HCT116 (cell line): ENCODE measurements around the gene FIZ1. TPM values are rescaled to one million over a fixed set of nuclear protein-coding genes. Genes with fewer than 3 reads are reported as not detected.
A peak's percentile ranks its signal among the peaks of the same experiment; 100 is the strongest.

Source experiments
- ATAC-seq: fragments of 200-7000 bp; cut with Tn5 transposase; 2 replicates; pipeline ENCODE4 v1.9.1; 2020; ENCODE audit warnings: mild to moderate bottlenecking, moderate library complexity
- BruUV-seq: library from RNA; stranded (reverse); fragments of 400-500 nt; replicated peaks from 2 replicates; lab custom pipeline; 2021; lab: Mats Ljungman, UMichigan
- CTCF ChIA-PET: fragments of 300-600 bp; sonication (Branson Sonifier 250); formaldehyde crosslinking; loops from one replicate; lab custom pipeline; 2021; ENCODE audit warnings: antibody characterized with exemption; lab: Charles Lee
- POLR2A ChIA-PET: fragments of 300-600, 350-600 bp; sonication (Branson Sonifier 250); formaldehyde crosslinking; loops from one replicate; lab custom pipeline; 2021; ENCODE audit warnings: antibody characterized with exemption; lab: Charles Lee
- RAD21 ChIA-PET, 2 experiments: fragments of 300-600 bp; sonication (Branson Sonifier 250); formaldehyde crosslinking; loops; one replicate each; lab custom pipeline; 2023; ENCODE audit warnings: low total read pairs in 2 of 2; ENCODE audit not compliant: uncharacterized antibody in 2 of 2, unreplicated experiment in 2 of 2, low non-redundant PET in 1 of 2; lab: Charles Lee
- DNase-seq: peaks from one replicate; pipeline ENCODE4 v3.0.0-alpha.2; 2010; ENCODE audit warnings: low read depth, low spot score
- H2AFZ ChIP-seq: fragments of 200-600 bp; shearing (Covaris generic), sonication (generic); 2 replicates; pipeline ENCODE4 v1.6.1; 2017; ENCODE audit warnings: low read depth, mixed run types, mixed read lengths, antibody characterized with exemption, low read length; ENCODE audit not compliant: poor library complexity, severe bottlenecking
- H3K27ac ChIP-seq: 2 replicates; pipeline ENCODE4 v1.5.1; 2012; ENCODE audit warnings: low read depth, low read length
- H3K27me3 ChIP-seq: fragments of 200-600 bp; sonication (generic); 2 replicates; pipeline ENCODE4 v1.6.1; 2016; ENCODE audit warnings: mixed run types, low read length, mixed read lengths; ENCODE audit not compliant: insufficient read depth
- H3K36me3 ChIP-seq, 2 experiments: fragments of 200-500 bp in 1 of 2; fragments of 200-600 bp in 1 of 2; sonication (Bioruptor generic) in 1 of 2; sonication (generic) in 1 of 2; 2 replicates each; pipeline versions ENCODE4 v1.5.1 to v1.6.1; 2014 to 2016; ENCODE audit warnings: low read length in 2 of 2, inconsistent platforms in 1 of 2, mixed read lengths in 1 of 2, mixed run types in 1 of 2; ENCODE audit not compliant: insufficient read depth in 2 of 2, control insufficient read depth in 1 of 2
- H3K4me1 ChIP-seq, 2 experiments: fragments of 200-600 bp in 1 of 2; sonication (generic) in 1 of 2; 2 replicates each; pipeline versions ENCODE4 v1.5.1 to v1.6.1; 2012 to 2017; ENCODE audit warnings: low read length in 2 of 2, inconsistent platforms in 1 of 2, mild to moderate bottlenecking in 1 of 2, mixed read lengths in 1 of 2, mixed run types in 1 of 2, moderate library complexity in 1 of 2; ENCODE audit not compliant: insufficient read depth in 2 of 2, control insufficient read depth in 1 of 2
- H3K4me2 ChIP-seq: fragments of 200-600 bp; sonication (generic); 2 replicates; pipeline ENCODE4 v1.6.1; 2017; ENCODE audit warnings: mixed run types, low read length, mixed read lengths
- H3K4me3 ChIP-seq, 2 experiments: fragments of 200-600 bp in 1 of 2; sonication (generic) in 1 of 2; replicated peaks in 1 of 2; 2 replicates each; pipeline ENCODE4 v1.5.1; 2011 to 2016; ENCODE audit warnings: low read length in 2 of 2, control low read depth in 1 of 2, low read depth in 1 of 2, mild to moderate bottlenecking in 1 of 2, mixed read lengths in 1 of 2, mixed run types in 1 of 2
- H3K79me2 ChIP-seq: fragments of 200-600 bp; sonication (generic); 2 replicates; pipeline ENCODE4 v1.6.1; 2017; ENCODE audit warnings: mild to moderate bottlenecking, mixed run types, low read length, moderate library complexity, mixed read lengths; ENCODE audit not compliant: insufficient read depth
- H3K9ac ChIP-seq: fragments of 200-600 bp; sonication (generic); 2 replicates; pipeline ENCODE4 v1.6.1; 2016; ENCODE audit warnings: low read length, mixed read lengths
- H3K9me2 ChIP-seq: fragments of 200-600 bp; sonication (generic), shearing (Covaris generic); 2 replicates; pipeline ENCODE4 v1.6.1; 2017; ENCODE audit warnings: mixed run types, mild to moderate bottlenecking, moderate library complexity; ENCODE audit not compliant: insufficient read depth
- H3K9me3 ChIP-seq, 2 experiments: fragments of 200-500 bp in 1 of 2; fragments of 200-600 bp in 1 of 2; sonication (Bioruptor generic) in 1 of 2; sonication (generic) in 1 of 2; 2 replicates each; pipeline ENCODE4 v1.6.1; 2014 to 2017; ENCODE audit warnings: low read length in 2 of 2, mixed read lengths in 2 of 2, inconsistent platforms in 1 of 2, low read depth in 1 of 2, mild to moderate bottlenecking in 1 of 2, mixed run types in 1 of 2, moderate library complexity in 1 of 2; ENCODE audit not compliant: control insufficient read depth in 1 of 2, insufficient read depth in 1 of 2
- H4K20me1 ChIP-seq: fragments of 200-600 bp; sonication (generic), shearing (Covaris generic); 2 replicates; pipeline ENCODE4 v1.6.1; 2017; ENCODE audit warnings: mixed run types, mild to moderate bottlenecking, moderate library complexity; ENCODE audit not compliant: insufficient read depth
- ATF3 ChIP-seq: IDR thresholded peaks from 2 replicates; pipeline ENCODE4 v1.6.1; 2012
- CBX3 ChIP-seq: IDR thresholded peaks from 2 replicates; pipeline ENCODE4 v1.6.1; 2012; ENCODE audit warnings: low read depth
- FOSL1 ChIP-seq: IDR thresholded peaks from 2 replicates; pipeline ENCODE4 v1.6.1; 2012; ENCODE audit warnings: low read depth
- JUND ChIP-seq: IDR thresholded peaks from 2 replicates; pipeline ENCODE4 v1.6.1; 2012
- MAX ChIP-seq: IDR thresholded peaks from 2 replicates; pipeline ENCODE4 v1.6.1; 2012
- POLR2AphosphoS5 ChIP-seq: IDR thresholded peaks from 2 replicates; pipeline ENCODE4 v1.6.1; 2011; ENCODE audit warnings: mild to moderate bottlenecking, low read depth, low read length, moderate library complexity
- REST ChIP-seq: IDR thresholded peaks from 2 replicates; pipeline ENCODE4 v1.6.1; 2012; ENCODE audit warnings: low read depth
- SIN3A ChIP-seq: IDR thresholded peaks from 2 replicates; pipeline ENCODE4 v1.6.1; 2012; ENCODE audit warnings: low read depth
- SP1 ChIP-seq: IDR thresholded peaks from 2 replicates; pipeline ENCODE4 v1.6.1; 2012; ENCODE audit warnings: low read depth
- TCF7L2 ChIP-seq: IDR thresholded peaks from 2 replicates; pipeline ENCODE4 v1.7.0; 2011; ENCODE audit warnings: borderline replicate concordance, inconsistent platforms; ENCODE audit not compliant: insufficient read depth, insufficient read length; ENCODE audit errors: extremely low read depth
- YY1 ChIP-seq: IDR thresholded peaks from 2 replicates; pipeline ENCODE4 v1.6.1; 2011; ENCODE audit warnings: low read length, low read depth, moderate library complexity, mild to moderate bottlenecking; ENCODE audit not compliant: insufficient replicate concordance; ENCODE audit errors: extremely low read depth
- ZBTB33 ChIP-seq: IDR thresholded peaks from 2 replicates; pipeline ENCODE4 v1.6.1; 2011; ENCODE audit warnings: mild to moderate bottlenecking, low read length, moderate library complexity; ENCODE audit not compliant: insufficient replicate concordance; ENCODE audit errors: extremely low read depth
- intact Hi-C: fragments of 100-400 bp; cut with micrococcal nuclease; formaldehyde crosslinking; loops from 2 replicates; pipeline ENCODE4 v1.10.0; 2022
- total RNA-seq: library from RNA; stranded (reverse); gene quantifications from one replicate; pipeline ENCODE4 v1.2.1, GENCODE V29; 2021; ENCODE audit not compliant: unreplicated experiment

The FIZ1 gene
- total RNA-seq, 1 experiment from 2014 or later = 15.3 TPM

GRCh38 chr19:55624109-55625003, 25.0 kb upstream of the FIZ1 start, which contains the start of gene ZNF784 (continued):
- TF ChIP-seq ZBTB33 = no peak

- Histone ChIP-seq H3K79me2 (no peaks in the 10 kb centered on the region), H2AFZ (no peak overlapping the region), H3K4me1 (peaks cover 8 to 14% of the 10 kb centered on the region in 2 experiments; a peak in 3 of 4 replicates), H3K9ac (no peak overlapping the region), H3K4me2 (peak overlapping the region; percentile 65), H3K27me3 (no peaks in the 10 kb centered on the region), H3K4me3 (peak overlapping the region; percentile 12 to 45; a peak in 3 of 4 replicates), H3K36me3 (no peaks in the 10 kb centered on the region), H3K27ac (no peak overlapping the region), H3K9me3 (no peaks in the 10 kb centered on the region), H3K9me2 (no peaks in the 10 kb centered on the region), H4K20me1 (no peaks in the 10 kb centered on the region)
- no peak for DNase-seq
- TF ChIP-seq CBX3 = no peak
- no peak for TF ChIP-seq POLR2AphosphoS5
- TF ChIP-seq JUND = no peak
- no peak for TF ChIP-seq MAX
- no peak for TF ChIP-seq REST
- TF ChIP-seq ZBTB33 = no peak
- no peak for TF ChIP-seq YY1
- TF ChIP-seq ATF3 = no peak
- no peak for TF ChIP-seq FOSL1
- TF ChIP-seq SIN3A = no peak
- TF ChIP-seq TCF7L2 = no peak
- no peak for TF ChIP-seq SP1
- ChIA-PET POLR2A (interaction anchor here (0.8 to 1.3 kb wide), 2 partner anchors 19 to 139 kb away, joined by 3 to 10 read pairs; partner anchors contain the start of genes NAT14 and ZNF865), RAD21 (no interaction called here), CTCF (interaction anchor here (1.2 kb wide), 1 partner anchor 48 kb away, joined by 6 read pairs; no protein-coding TSS in a partner anchor)
- intact Hi-C loops = no loop called here
- ATAC-seq = no peak
- TSS peak; percentile 47 for BruUV-seq
Measured at GRCh38 chr19:55623561-55623960, 24.2 kb upstream of the FIZ1 start.
